Loucy (cell line): ENCODE results near the gene ARIH2.

Experiments
- EZH2phosphoT487 ChIP-seq: fragments of 200-600 bp; IDR thresholded peaks from 2 replicates; pipeline ENCODE4 v1.6.1; 2018; ENCODE audit warnings: antibody characterized with exemption, mild to moderate bottlenecking, moderate library complexity, borderline replicate concordance
- TF ChIP-seq, protein P1 (sequence below): fragments of 200-600 bp; sonication (generic); conservative IDR thresholded peaks from 2 replicates; pipeline ENCODE4 v1.5.1; 2014; ENCODE audit warnings: mild to moderate bottlenecking, antibody characterized with exemption, low read length

- TF ChIP-seq, protein P1, sequence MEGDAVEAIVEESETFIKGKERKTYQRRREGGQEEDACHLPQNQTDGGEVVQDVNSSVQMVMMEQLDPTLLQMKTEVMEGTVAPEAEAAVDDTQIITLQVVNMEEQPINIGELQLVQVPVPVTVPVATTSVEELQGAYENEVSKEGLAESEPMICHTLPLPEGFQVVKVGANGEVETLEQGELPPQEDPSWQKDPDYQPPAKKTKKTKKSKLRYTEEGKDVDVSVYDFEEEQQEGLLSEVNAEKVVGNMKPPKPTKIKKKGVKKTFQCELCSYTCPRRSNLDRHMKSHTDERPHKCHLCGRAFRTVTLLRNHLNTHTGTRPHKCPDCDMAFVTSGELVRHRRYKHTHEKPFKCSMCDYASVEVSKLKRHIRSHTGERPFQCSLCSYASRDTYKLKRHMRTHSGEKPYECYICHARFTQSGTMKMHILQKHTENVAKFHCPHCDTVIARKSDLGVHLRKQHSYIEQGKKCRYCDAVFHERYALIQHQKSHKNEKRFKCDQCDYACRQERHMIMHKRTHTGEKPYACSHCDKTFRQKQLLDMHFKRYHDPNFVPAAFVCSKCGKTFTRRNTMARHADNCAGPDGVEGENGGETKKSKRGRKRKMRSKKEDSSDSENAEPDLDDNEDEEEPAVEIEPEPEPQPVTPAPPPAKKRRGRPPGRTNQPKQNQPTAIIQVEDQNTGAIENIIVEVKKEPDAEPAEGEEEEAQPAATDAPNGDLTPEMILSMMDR = no peak
- no peak for TF ChIP-seq EZH2phosphoT487
Observed at GRCh38 chr3:48935530-48935929, 16.9 kb downstream of the ARIH2 start.
